ENCODE data around the gene PAQR9. TPM values are rescaled to one million over a fixed set of nuclear protein-coding genes. Genes with fewer than 3 reads are reported as not detected.

The PAQR9 gene
- total and polyA plus RNA-seq, 2 of the 13 experiments (the other 11 are each of a cell fraction or from before 2014, with no cell fraction given), result 3.7 to 10.3 TPM

- TF ChIP-seq, protein P1, sequence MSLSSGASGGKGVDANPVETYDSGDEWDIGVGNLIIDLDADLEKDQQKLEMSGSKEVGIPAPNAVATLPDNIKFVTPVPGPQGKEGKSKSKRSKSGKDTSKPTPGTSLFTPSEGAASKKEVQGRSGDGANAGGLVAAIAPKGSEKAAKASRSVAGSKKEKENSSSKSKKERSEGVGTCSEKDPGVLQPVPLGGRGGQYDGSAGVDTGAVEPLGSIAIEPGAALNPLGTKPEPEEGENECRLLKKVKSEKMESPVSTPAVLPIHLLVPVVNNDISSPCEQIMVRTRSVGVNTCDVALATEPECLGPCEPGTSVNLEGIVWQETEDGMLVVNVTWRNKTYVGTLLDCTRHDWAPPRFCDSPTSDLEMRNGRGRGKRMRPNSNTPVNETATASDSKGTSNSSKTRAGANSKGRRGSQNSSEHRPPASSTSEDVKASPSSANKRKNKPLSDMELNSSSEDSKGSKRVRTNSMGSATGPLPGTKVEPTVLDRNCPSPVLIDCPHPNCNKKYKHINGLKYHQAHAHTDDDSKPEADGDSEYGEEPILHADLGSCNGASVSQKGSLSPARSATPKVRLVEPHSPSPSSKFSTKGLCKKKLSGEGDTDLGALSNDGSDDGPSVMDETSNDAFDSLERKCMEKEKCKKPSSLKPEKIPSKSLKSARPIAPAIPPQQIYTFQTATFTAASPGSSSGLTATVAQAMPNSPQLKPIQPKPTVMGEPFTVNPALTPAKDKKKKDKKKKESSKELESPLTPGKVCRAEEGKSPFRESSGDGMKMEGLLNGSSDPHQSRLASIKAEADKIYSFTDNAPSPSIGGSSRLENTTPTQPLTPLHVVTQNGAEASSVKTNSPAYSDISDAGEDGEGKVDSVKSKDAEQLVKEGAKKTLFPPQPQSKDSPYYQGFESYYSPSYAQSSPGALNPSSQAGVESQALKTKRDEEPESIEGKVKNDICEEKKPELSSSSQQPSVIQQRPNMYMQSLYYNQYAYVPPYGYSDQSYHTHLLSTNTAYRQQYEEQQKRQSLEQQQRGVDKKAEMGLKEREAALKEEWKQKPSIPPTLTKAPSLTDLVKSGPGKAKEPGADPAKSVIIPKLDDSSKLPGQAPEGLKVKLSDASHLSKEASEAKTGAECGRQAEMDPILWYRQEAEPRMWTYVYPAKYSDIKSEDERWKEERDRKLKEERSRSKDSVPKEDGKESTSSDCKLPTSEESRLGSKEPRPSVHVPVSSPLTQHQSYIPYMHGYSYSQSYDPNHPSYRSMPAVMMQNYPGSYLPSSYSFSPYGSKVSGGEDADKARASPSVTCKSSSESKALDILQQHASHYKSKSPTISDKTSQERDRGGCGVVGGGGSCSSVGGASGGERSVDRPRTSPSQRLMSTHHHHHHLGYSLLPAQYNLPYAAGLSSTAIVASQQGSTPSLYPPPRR (CRISPR knock-in tag; IDR thresholded peaks at IDR 0.05; ENCODE audit: borderline replicate concordance), result peak; percentile 95
- peak; percentile 64 for TF ChIP-seq TARDBP (CRISPR knock-in tag; IDR thresholded peaks at IDR 0.05)
- TF ChIP-seq ELF3 (CRISPR knock-in tag; IDR thresholded peaks at IDR 0.05), result peak; percentile 57; the same call in 1 of the 2 replicates
- peak; percentile 34; the same call in 1 of the 2 replicates for TF ChIP-seq SNAPC2 (CRISPR knock-in tag; IDR thresholded peaks at IDR 0.05)
- TF ChIP-seq, protein P2, sequence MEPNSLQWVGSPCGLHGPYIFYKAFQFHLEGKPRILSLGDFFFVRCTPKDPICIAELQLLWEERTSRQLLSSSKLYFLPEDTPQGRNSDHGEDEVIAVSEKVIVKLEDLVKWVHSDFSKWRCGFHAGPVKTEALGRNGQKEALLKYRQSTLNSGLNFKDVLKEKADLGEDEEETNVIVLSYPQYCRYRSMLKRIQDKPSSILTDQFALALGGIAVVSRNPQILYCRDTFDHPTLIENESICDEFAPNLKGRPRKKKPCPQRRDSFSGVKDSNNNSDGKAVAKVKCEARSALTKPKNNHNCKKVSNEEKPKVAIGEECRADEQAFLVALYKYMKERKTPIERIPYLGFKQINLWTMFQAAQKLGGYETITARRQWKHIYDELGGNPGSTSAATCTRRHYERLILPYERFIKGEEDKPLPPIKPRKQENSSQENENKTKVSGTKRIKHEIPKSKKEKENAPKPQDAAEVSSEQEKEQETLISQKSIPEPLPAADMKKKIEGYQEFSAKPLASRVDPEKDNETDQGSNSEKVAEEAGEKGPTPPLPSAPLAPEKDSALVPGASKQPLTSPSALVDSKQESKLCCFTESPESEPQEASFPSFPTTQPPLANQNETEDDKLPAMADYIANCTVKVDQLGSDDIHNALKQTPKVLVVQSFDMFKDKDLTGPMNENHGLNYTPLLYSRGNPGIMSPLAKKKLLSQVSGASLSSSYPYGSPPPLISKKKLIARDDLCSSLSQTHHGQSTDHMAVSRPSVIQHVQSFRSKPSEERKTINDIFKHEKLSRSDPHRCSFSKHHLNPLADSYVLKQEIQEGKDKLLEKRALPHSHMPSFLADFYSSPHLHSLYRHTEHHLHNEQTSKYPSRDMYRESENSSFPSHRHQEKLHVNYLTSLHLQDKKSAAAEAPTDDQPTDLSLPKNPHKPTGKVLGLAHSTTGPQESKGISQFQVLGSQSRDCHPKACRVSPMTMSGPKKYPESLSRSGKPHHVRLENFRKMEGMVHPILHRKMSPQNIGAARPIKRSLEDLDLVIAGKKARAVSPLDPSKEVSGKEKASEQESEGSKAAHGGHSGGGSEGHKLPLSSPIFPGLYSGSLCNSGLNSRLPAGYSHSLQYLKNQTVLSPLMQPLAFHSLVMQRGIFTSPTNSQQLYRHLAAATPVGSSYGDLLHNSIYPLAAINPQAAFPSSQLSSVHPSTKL (CRISPR knock-in tag; IDR thresholded peaks at IDR 0.05), result peak; percentile 93
- no peak for TF ChIP-seq SOX6 (IDR thresholded peaks at IDR 0.05)
- TF ChIP-seq SOX6 (CRISPR knock-in tag; IDR thresholded peaks at IDR 0.05), result peak; percentile 85
- peak; percentile 43; the same call in 1 of the 2 replicates for TF ChIP-seq IRF2 (CRISPR knock-in tag; IDR thresholded peaks at IDR 0.05)
- 0 out of 2 replicates have a peak, but pooled peaks have one; percentile 28 for TF ChIP-seq RFXANK (CRISPR knock-in tag; IDR thresholded peaks at IDR 0.05)
- TF ChIP-seq SOX5 (CRISPR knock-in tag; IDR thresholded peaks at IDR 0.05; ENCODE audit: borderline replicate concordance), result peak; percentile 79; the same call in 1 of the 2 replicates
- TF ChIP-seq FOXK1 (CRISPR knock-in tag; IDR thresholded peaks at IDR 0.05; ENCODE audit: borderline replicate concordance, low read depth), result 0 out of 2 replicates have a peak, but pooled peaks have one; percentile 19
- 0 out of 2 replicates have a peak, but pooled peaks have one; percentile 32 for TF ChIP-seq POGK (CRISPR knock-in tag; conservative IDR thresholded peaks at IDR 0.05)
- peak; percentile 60 for TF ChIP-seq RXRB (CRISPR knock-in tag; IDR thresholded peaks at IDR 0.05; ENCODE audit: borderline replicate concordance)
- TF ChIP-seq, protein P3, sequence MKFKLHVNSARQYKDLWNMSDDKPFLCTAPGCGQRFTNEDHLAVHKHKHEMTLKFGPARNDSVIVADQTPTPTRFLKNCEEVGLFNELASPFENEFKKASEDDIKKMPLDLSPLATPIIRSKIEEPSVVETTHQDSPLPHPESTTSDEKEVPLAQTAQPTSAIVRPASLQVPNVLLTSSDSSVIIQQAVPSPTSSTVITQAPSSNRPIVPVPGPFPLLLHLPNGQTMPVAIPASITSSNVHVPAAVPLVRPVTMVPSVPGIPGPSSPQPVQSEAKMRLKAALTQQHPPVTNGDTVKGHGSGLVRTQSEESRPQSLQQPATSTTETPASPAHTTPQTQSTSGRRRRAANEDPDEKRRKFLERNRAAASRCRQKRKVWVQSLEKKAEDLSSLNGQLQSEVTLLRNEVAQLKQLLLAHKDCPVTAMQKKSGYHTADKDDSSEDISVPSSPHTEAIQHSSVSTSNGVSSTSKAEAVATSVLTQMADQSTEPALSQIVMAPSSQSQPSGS (CRISPR knock-in tag; IDR thresholded peaks at IDR 0.05), result 0 out of 2 replicates have a peak, but pooled peaks have one; percentile 16
- peak; percentile 44; the same call in 1 of the 2 replicates for TF ChIP-seq SIX4 (CRISPR knock-in tag; IDR thresholded peaks at IDR 0.05)
- TF ChIP-seq, protein P4, sequence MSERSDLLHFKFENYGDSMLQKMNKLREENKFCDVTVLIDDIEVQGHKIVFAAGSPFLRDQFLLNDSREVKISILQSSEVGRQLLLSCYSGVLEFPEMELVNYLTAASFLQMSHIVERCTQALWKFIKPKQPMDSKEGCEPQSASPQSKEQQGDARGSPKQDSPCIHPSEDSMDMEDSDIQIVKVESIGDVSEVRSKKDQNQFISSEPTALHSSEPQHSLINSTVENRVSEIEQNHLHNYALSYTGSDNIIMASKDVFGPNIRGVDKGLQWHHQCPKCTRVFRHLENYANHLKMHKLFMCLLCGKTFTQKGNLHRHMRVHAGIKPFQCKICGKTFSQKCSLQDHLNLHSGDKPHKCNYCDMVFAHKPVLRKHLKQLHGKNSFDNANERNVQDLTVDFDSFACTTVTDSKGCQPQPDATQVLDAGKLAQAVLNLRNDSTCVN (CRISPR knock-in tag; IDR thresholded peaks at IDR 0.05; ENCODE audit: borderline replicate concordance), result peak; percentile 73; the same call in 1 of the 2 replicates
- TF ChIP-seq NFYC (CRISPR knock-in tag; IDR thresholded peaks at IDR 0.05), result peak; percentile 15; the same call in 1 of the 2 replicates
These were observed 23.5 kb downstream of the PAQR9 start (continued) for GRCh38 chr3:142940000-142940399.
